Measurements from ENCODE around the gene TMEM184A. TPM values are rescaled to one million over a fixed set of nuclear protein-coding genes. Genes with fewer than 3 reads are reported as not detected.

Gene TMEM184A
- total RNA-seq, 6 experiments from 2014 or later: 15.1 to 32.8 (median 26.7) TPM

- Histone ChIP-seq H3K4me1 (peaks cover 0 to 27% (median 12%) of the 10 kb centered on the region in 4 donors), H3K4me3 (peak overlapping the region; percentile 49 to 60 (median 60)), H3K9me3 (no peaks in the 10 kb centered on the region), H3K36me3 (no peaks in the 10 kb centered on the region), H3K27me3 (no peaks in the 10 kb centered on the region), H3K27ac (peak overlapping the region; percentile 95 to 100 (median 97))
- DNase-seq (peak; percentile 85 to 87 (median 86)), ATAC-seq (peak; percentile 63 to 77 (median 71))
- TF ChIP-seq CTCF (IDR thresholded peaks at IDR 0.05) (no peak), POLR2A (IDR thresholded peaks at IDR 0.05) (peak; percentile 92)
- intact Hi-C loops (cut with DNase I): no loop called here
- whole genome bisulfite sequencing (ENCODE audit: insufficient coverage, low coverage, low lambda C conversion rate, missing lambda C conversion rate): 4% methylated on average over 15 of the region's 36 CpGs
These were observed 23.4 kb downstream of the TMEM184A start for GRCh38 chr7:1532456-1533254.

- peak overlapping the region; percentile 95 to 100 (median 97) for H3K27ac ChIP-seq
- H3K4me1 ChIP-seq: peaks cover 0 to 22% (median 9%) of the 10 kb centered on the region in 4 donors
- WGBS (ENCODE audit: insufficient coverage, low coverage, low lambda C conversion rate, missing lambda C conversion rate): 8% methylated on average over 6 of the region's 10 CpGs
- no peaks in the 10 kb centered on the region for H3K36me3 ChIP-seq
- TF ChIP-seq POLR2A (IDR thresholded peaks at IDR 0.05) (no peak), CTCF (IDR thresholded peaks at IDR 0.05) (no peak)
- peak overlapping the region; percentile 49 to 60 (median 60) for H3K4me3 ChIP-seq
- ATAC-seq (peak in 1 of 4 donors; percentile 0), DNase-seq (peak; percentile 27 to 54 (median 48))
- no peaks in the 10 kb centered on the region for H3K27me3 ChIP-seq
- no peaks in the 10 kb centered on the region for H3K9me3 ChIP-seq
- intact Hi-C loops (cut with DNase I): no loop called here
These were observed 24.0 kb downstream of the TMEM184A start for GRCh38 chr7:1531979-1532455.

- no peaks in the 10 kb centered on the region for H3K27me3 ChIP-seq
- TF ChIP-seq POLR2A (IDR thresholded peaks at IDR 0.05): peak; percentile 63
- TF ChIP-seq CTCF (IDR thresholded peaks at IDR 0.05): no peak
- peak overlapping the region; percentile 95 to 100 (median 97) for H3K27ac ChIP-seq
- ATAC-seq (peak; percentile 32 to 54 (median 45)), DNase-seq (peak; percentile 65 to 76 (median 71))
- intact Hi-C loops (cut with DNase I): no loop called here
- H3K4me1 ChIP-seq: peaks cover 0 to 17% (median 6%) of the 10 kb centered on the region in 4 donors
- no peaks in the 10 kb centered on the region for H3K36me3 ChIP-seq
- H3K4me3 ChIP-seq: peak overlapping the region; percentile 49 to 60 (median 60)
- WGBS (ENCODE audit: insufficient coverage, low coverage, low lambda C conversion rate, missing lambda C conversion rate): 0% methylated on average over 1 of the region's 55 CpGs
- H3K9me3 ChIP-seq: no peaks in the 10 kb centered on the region
These were observed 24.6 kb downstream of the TMEM184A start for GRCh38 chr7:1531263-1531978.

GRCh38 chr7:1530946-1531262 is 25.1 kb downstream of the TMEM184A start:
- no CpG with 5 or more reads among the region's 45 CpGs for WGBS (ENCODE audit: insufficient coverage, low coverage, low lambda C conversion rate, missing lambda C conversion rate)
- H3K27ac ChIP-seq: peak overlapping the region; percentile 95 to 100 (median 97)
- H3K36me3 ChIP-seq: no peaks in the 10 kb centered on the region
- H3K4me1 ChIP-seq: peaks cover 0 to 15% (median 4%) of the 10 kb centered on the region in 4 donors
- intact Hi-C loops (cut with DNase I): no loop called here
- TF ChIP-seq CTCF (IDR thresholded peaks at IDR 0.05): no peak
- no peak for TF ChIP-seq POLR2A (IDR thresholded peaks at IDR 0.05)
- H3K4me3 ChIP-seq: peak overlapping the region; percentile 49 to 60 (median 60)
- H3K9me3 ChIP-seq: no peaks in the 10 kb centered on the region
- DNase-seq (no peak), ATAC-seq (no peak)
- no peaks in the 10 kb centered on the region for H3K27me3 ChIP-seq
